Endothelial cell of umbilical vein (primary cell): ENCODE measurements around the gene STK11IP. TPM values are rescaled to one million over a fixed set of nuclear protein-coding genes. Genes with fewer than 3 reads are reported as not detected.

Source experiments
- BruUV-seq: library from RNA; stranded (reverse); fragments of 400-500 nt; replicated peaks from 2 replicates; lab custom pipeline; 2021; lab: Mats Ljungman, UMichigan
- CTCF ChIA-PET: fragments of 300-600, 350-600 bp; sonication (Branson Sonifier 250); formaldehyde crosslinking; loops from one replicate; lab custom pipeline; 2021; ENCODE audit warnings: antibody characterized with exemption, inconsistent platforms; lab: Charles Lee
- POLR2A ChIA-PET: fragments of 300-600, 350-600 bp; sonication (Branson Sonifier 250); formaldehyde crosslinking; loops from one replicate; lab custom pipeline; 2021; ENCODE audit warnings: antibody characterized with exemption, inconsistent platforms; lab: Charles Lee
- DNase-seq: peaks from one replicate; pipeline ENCODE4 v3.0.0-alpha.2; 2011; ENCODE audit warnings: low read depth, low spot score
- FAIRE-seq: peaks from 2 replicates; lab custom pipeline; 2011; peaks lifted over from hg19 to GRCh38; lab: Jason Lieb, UNC
- H2AFZ ChIP-seq: 2 replicates; pipeline ENCODE4 v1.6.0; 2012; ENCODE audit warnings: low read depth, low read length, control low read depth, inconsistent platforms
- H3K27ac ChIP-seq: 2 replicates; pipeline ENCODE4 v1.5.1; 2011; ENCODE audit warnings: low read depth, mild to moderate bottlenecking, control low read depth, low read length, moderate library complexity; ENCODE audit not compliant: insufficient read depth
- H3K27me3 ChIP-seq, 2 experiments: 2 replicates each; pipeline versions ENCODE4 v1.6.0 to v1.6.1; 2011; ENCODE audit warnings: low read length in 2 of 2, mixed read lengths in 1 of 2; ENCODE audit not compliant: control insufficient read depth in 2 of 2, insufficient read depth in 2 of 2
- H3K36me3 ChIP-seq, 2 experiments: 2 replicates in 1 of 2; 3 replicates in 1 of 2; pipeline ENCODE4 v1.5.1; 2011; ENCODE audit warnings: low read length in 2 of 2, mild to moderate bottlenecking in 1 of 2, moderate library complexity in 1 of 2; ENCODE audit not compliant: control insufficient read depth in 2 of 2, insufficient read depth in 2 of 2; ENCODE audit errors: extremely low read depth in 1 of 2
- H3K4me1 ChIP-seq: 3 replicates; pipeline ENCODE4 v1.5.1; 2011; ENCODE audit warnings: mild to moderate bottlenecking, low read length; ENCODE audit not compliant: control insufficient read depth, insufficient read depth; ENCODE audit errors: extremely low read depth
- H3K4me2 ChIP-seq: 2 replicates; pipeline ENCODE4 v1.6.1; 2011; ENCODE audit warnings: low read length, control low read depth, mixed read lengths; ENCODE audit not compliant: insufficient read depth
- H3K4me3 ChIP-seq, 3 experiments: fragments of 200-600 bp in 1 of 3; sonication (generic), shearing (Covaris generic) in 1 of 3; replicated peaks in 1 of 3; 2 replicates each; pipeline ENCODE4 v1.5.1; 2011 to 2016; ENCODE audit warnings: control low read depth in 3 of 3, low read length in 3 of 3, mild to moderate bottlenecking in 2 of 3, inconsistent platforms in 1 of 3, low read depth in 1 of 3, moderate library complexity in 1 of 3; ENCODE audit not compliant: insufficient read depth in 1 of 3
- H3K79me2 ChIP-seq: 2 replicates; pipeline ENCODE4 v1.6.0; 2012; ENCODE audit warnings: low read length, inconsistent platforms; ENCODE audit not compliant: control insufficient read depth, insufficient read depth
- H3K9ac ChIP-seq: replicated peaks from 2 replicates; pipeline ENCODE3; 2011; ENCODE audit warnings: low read length, control low read depth; ENCODE audit not compliant: insufficient read depth; ENCODE audit errors: extremely low read depth
- H3K9me1 ChIP-seq: replicated peaks from 3 replicates; pipeline ENCODE4 v1.6.0; 2011; ENCODE audit warnings: mild to moderate bottlenecking, low read length; ENCODE audit not compliant: control insufficient read depth, insufficient read depth; ENCODE audit errors: extremely low read depth
- H3K9me3 ChIP-seq: replicated peaks from 2 replicates; pipeline ENCODE4 v1.5.1; 2012; ENCODE audit warnings: low read length, inconsistent platforms; ENCODE audit not compliant: control insufficient read depth, insufficient read depth
- H4K20me1 ChIP-seq: replicated peaks from 2 replicates; pipeline ENCODE3; 2011; ENCODE audit warnings: mild to moderate bottlenecking, low read length; ENCODE audit not compliant: control insufficient read depth, insufficient read depth; ENCODE audit errors: extremely low read depth
- CTCF ChIP-seq, 2 donors: IDR thresholded peaks; 1 replicate in 1 of 2; 2 replicates in 1 of 2; pipeline ENCODE4 v1.5.1; 2011; ENCODE audit warnings: low read length in 2 of 2, mild to moderate bottlenecking in 2 of 2, moderate library complexity in 2 of 2, control low read depth in 1 of 2, inconsistent platforms in 1 of 2, low read depth in 1 of 2; ENCODE audit not compliant: insufficient read depth in 1 of 2; ENCODE audit errors: extremely low read depth in 1 of 2
- EZH2 ChIP-seq: IDR thresholded peaks from 2 replicates; pipeline ENCODE4 v1.6.1; 2012; ENCODE audit warnings: borderline replicate concordance, low read depth, mild to moderate bottlenecking, moderate library complexity, low read length, inconsistent platforms; ENCODE audit not compliant: severe bottlenecking
- MYC ChIP-seq: IDR thresholded peaks from one replicate; pipeline ENCODE4 v1.6.1; 2011; ENCODE audit warnings: mild to moderate bottlenecking, low read depth, low read length
- POLR2A ChIP-seq: IDR thresholded peaks from 2 replicates; pipeline ENCODE4 v1.6.1; 2012; ENCODE audit warnings: low read depth, mild to moderate bottlenecking, control low read depth, low read length
- POLR2AphosphoS5 ChIP-seq: IDR thresholded peaks from 2 replicates; pipeline ENCODE4 v1.6.1; 2012; ENCODE audit warnings: low read depth, mild to moderate bottlenecking, control low read depth, low read length, moderate library complexity; ENCODE audit not compliant: insufficient read depth
- dilution Hi-C: fragments of 300-500 bp; cut with MboI; formaldehyde crosslinking; loops from one replicate; pipeline ENCODE4 v1.15.0; 2019; ENCODE audit warnings: low sequenced_read_pairs; ENCODE audit not compliant: extremely low pct_ligation_motif_present
- intact Hi-C: fragments of 100-400 bp; cut with micrococcal nuclease; formaldehyde crosslinking; loops from one replicate; pipeline ENCODE4 v1.10.0; 2022
- polyA plus RNA-seq, 4 experiments: library from polyadenylated mRNA; depleted of rRNA in 3 of 4; stranded (reverse) in 3 of 4; unstranded in 1 of 4; fragments of >200 nt; gene quantifications; 2 replicates each; pipeline versions ENCODE4 v1.2.1 to v1.2.3, GENCODE V29; 2011 to 2012; ENCODE audit warnings: missing spikeins in 1 of 4
- total RNA-seq: library from RNA; stranded (reverse); gene quantifications from 2 replicates; pipeline ENCODE4 v1.2.3, GENCODE V29; 2021

STK11IP gene
- total and polyA plus RNA-seq, 2 donors (not counting 3 experiments of a cell fraction or from before 2014, with no cell fraction given), result 17.7 to 19.2 TPM

- TF ChIP-seq CTCF (IDR thresholded peaks at IDR 0.05; ENCODE audit: extremely low read depth in 1 of 2, insufficient read depth in 1 of 2, low read depth in 1 of 2, low read length in 2 of 2) (no peak), MYC (no peak), POLR2AphosphoS5 (no peak), POLR2A (no peak), EZH2 (no peak)
- dilution Hi-C loops, result no loop called here
- no peaks in the 10 kb centered on the region for H3K79me2 ChIP-seq
- H3K27me3 ChIP-seq, result peaks cover 2 to 7% of the 10 kb centered on the region in 2 experiments
- no peaks in the 10 kb centered on the region for H4K20me1 ChIP-seq
- no peaks in the 10 kb centered on the region for H3K9me1 ChIP-seq
- H3K9ac ChIP-seq, result no peak overlapping the region
- intact Hi-C loops, result no loop called here
- DNase-seq (no peak), FAIRE-seq (no peak)
- no peak overlapping the region for H3K4me3 ChIP-seq
- H3K4me1 ChIP-seq, result no peaks in the 10 kb centered on the region
- no peaks in the 10 kb centered on the region for H3K9me3 ChIP-seq
- ChIA-PET POLR2A (no interaction called here), CTCF (interaction anchor here (1.0 to 1.3 kb wide), 3 partner anchors 13 to 18 kb away, joined by 3 to 5 read pairs (median 3); partner anchors contain the start of gene OBSL1)
- no peaks in the 10 kb centered on the region for H3K36me3 ChIP-seq
- BruUV-seq, result no TSS peak
- H3K4me2 ChIP-seq, result no peak overlapping the region
- H2AFZ ChIP-seq, result no peak overlapping the region
- H3K27ac ChIP-seq, result no peak overlapping the region
Measured at GRCh38 chr2:219557791-219558785, 39.6 kb upstream of the STK11IP start.
